NCI-H2171 treated with DMSO at 0.1 percent for 48 hours (cell line): ENCODE measurements around the gene MT1B.

Source experiments
- DNase-seq: peaks from one replicate; lab custom pipeline; 2025; lab: John Stamatoyannopoulos, UW

Gene MT1B

DNA sequence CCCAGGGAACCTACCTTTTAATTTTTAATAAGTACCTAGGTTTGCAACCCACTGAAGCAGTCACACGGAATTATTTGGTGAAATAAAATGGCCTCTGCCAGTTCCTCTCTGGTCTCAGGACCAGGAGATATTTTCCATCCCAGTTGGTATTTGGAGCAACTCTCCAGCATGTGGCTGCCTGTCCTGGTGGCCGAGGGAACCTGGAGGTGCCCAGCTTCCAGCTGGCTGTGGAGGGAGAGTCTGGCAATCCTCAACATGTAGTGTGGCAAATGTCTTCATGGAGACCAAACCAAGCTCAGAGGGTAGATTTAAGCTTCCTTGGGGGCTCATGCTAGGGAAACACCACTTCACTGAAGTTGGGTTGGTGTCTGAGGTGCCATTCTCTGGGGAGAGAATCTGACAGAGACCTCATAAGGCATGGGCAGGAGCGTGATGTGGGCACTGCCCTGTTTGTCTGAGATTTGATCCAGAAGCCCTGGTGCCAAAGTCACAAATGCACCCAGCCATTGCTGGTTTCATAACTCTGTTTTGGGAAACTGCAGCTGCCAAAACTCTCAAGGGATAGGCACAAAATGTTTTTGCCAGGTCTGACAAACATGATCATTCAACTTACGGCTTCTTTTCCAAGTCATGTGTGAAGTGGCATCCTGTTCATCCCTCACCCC is 33.4 kb downstream of the MT1B start:
- no peak for DNase-seq

GRCh38 chr16:56686758-56687157 is 35.1 kb downstream of the MT1B start:
- no peak for DNase-seq

DNA sequence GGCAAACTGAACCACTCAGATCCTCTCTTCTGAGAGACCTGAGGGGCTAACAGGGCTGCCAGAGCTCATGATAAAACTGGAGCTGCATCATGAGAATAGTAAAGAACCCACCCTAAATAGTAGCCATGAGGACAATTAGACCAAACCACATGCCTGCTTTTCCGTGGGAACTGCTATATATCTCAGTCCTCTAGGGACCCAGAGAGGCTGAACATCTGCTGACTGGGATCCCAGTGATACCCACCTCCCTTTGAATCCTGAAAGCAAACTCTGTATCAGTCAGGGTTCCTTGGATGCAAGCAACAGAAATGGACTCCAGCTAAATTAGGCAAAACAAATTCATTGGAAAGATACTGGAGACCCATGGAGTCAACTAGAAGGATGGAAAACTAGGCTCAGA is 37.1 kb downstream of the MT1B start:
- peak; percentile 38 for DNase-seq

GRCh38 chr16:56689171-56689570 is 37.5 kb downstream of the MT1B start:
- no peak for DNase-seq

DNA sequence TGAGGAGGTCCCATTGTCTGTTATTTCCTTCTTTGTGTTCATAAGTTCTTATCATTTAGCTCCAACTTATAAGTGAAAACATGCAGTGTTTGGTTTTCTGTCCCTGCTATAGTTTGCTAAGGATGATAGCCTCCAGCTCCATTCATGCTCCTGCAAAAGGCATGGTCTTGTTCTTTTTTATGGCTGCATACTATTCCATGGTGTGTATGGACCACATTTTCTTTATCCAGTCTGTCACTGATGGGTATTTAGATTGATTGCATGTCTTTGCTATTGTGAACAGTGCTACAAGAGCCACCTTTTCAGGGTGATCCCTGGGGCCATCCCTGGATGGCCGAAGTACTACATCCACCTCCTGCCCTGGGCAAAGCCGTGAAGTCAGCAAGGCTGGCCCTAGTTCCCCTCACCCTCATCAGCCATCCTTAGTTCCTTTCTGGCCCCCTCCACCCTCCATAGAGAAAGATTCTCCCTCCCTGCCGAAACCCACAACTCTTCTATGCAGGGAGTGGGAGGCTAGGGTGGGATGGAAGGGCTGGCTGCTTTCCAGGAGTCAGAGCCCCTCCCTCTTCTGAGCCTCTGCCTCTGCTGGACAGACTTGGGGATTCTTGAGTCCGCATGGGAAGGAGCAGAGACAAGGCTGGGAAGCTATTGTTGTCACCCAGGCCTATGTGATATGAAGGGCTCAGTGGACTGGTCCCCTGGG is 38.9 kb downstream of the MT1B start:
- no peak for DNase-seq

DNA sequence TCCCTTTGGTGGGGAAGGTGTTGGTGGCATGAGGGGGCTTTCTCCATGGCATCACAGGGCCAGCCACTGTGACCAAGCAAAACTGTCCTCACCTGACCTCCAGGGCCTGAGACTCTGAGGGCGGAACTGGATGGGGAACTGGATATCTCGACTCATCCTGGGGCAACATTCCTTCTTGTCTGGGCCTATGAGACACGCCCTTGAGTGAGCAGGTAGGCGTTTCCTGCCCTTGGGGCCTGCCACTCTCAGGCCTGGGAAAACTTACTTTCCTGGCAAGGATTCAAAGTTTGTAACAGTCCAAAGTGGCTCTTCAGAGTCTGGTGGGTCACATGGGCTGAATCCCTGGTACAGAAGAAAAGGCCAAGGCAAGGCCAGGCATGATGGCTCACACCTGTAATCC is 40.2 kb downstream of the MT1B start:
- no peak for DNase-seq

DNA sequence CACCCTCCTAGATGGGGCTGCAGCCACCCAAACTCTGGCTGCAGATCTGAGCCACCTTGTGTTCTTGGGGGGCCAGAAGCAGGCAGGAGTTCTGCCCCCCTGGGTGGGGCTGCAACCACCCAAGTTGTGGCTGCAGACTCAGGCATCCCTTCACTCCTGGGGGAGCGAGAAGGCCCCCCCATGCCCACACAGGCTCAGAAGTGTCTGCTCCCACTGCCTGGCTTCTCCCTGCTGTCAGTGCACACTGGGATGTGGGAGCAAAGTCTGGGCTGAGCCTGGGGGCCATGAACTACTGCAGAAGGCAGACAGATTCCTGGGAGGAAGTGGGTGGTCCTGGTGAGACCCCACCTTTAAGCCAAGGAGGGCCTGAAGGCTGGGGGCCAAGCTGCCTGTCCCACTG is 43.6 kb downstream of the MT1B start:
- DNase-seq, result no peak

DNA sequence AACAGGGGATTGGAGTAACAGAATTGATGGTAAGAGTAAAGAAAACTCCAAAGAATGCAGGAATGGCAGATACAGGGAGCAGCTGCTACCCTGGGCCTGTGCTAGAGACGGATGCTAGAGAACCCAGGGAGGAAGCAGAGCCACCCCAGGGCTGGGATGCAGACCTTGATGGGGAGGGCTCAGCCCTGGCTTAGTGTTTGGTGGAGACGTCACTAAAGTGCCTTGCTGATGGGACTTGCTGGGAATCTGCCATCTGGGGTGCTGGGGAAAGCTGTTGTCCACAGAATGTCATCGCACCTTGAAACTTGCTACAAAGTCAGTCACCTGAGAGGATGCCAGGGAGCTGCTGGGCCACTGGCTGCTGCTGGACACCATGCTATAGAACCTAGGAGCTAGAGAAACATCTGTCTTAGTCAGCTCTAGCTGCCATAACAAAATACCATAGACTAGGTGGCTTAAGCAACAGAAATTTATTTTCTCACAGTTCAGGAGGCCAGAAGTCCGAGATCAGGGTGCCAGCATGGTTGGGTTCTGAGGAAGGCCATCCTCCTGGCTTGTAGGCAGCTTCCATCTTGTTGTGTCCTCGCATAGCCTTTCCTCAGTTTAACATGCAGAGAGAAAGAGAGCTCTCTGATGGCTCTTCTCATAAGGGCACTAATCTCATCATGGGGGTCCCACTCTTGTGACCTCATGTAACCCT is 45.9 kb downstream of the MT1B start:
- DNase-seq, result no peak

GRCh38 chr16:56700195-56700594 is 48.5 kb downstream of the MT1B start:
- no peak for DNase-seq

DNA sequence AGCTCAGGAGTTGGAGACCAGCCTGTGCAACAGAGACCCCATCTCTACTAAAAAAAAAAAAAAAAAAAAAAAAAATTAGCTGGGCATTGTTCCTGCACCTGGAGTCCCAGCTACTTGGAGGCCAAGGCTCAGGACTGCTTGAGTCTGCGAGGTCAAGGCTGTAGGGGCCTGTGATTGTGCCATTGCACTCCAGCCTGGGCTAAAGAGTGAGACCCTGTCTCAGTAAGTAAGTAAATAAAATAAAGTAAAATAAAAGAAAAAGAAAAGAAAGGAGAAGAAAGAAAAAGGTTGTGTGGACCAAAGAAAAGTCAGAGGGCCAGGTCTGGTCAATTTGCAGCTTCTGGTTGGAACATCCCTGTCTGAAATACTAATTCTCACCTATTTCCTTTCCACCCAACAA is 48.9 kb downstream of the MT1B start:
- DNase-seq, result no peak

DNA sequence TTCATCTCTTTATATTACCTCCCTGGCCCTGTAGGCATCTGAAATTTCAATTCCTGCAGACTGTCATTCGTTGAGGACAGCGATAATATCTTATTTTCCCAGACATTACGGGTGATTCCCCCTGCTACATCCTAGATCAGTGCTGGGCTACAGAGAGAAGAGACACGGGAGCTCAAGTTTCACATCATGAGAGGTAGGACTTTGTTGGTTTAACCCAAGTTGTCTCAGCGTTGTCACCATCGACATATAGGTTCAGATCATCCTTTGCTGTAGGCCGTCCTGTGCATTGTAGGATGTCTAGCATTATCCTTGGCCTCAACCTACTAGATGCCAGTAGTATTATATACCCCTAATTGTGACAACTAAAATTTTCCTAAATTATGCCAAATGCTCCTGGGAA is 49.8 kb downstream of the MT1B start:
- no peak for DNase-seq
